Endothelial cell of umbilical vein (primary cell): Measurements from ENCODE around the gene CDK4. TPM values are rescaled to one million over a fixed set of nuclear protein-coding genes. Genes with fewer than 3 reads are reported as not detected.

Experiments used
- BruUV-seq: library from RNA; stranded (reverse); fragments of 400-500 nt; replicated peaks from 2 replicates; lab custom pipeline; 2021; lab: Mats Ljungman, UMichigan
- CTCF ChIA-PET: fragments of 300-600, 350-600 bp; sonication (Branson Sonifier 250); formaldehyde crosslinking; loops from one replicate; lab custom pipeline; 2021; ENCODE audit warnings: antibody characterized with exemption, inconsistent platforms; lab: Charles Lee
- POLR2A ChIA-PET: fragments of 300-600, 350-600 bp; sonication (Branson Sonifier 250); formaldehyde crosslinking; loops from one replicate; lab custom pipeline; 2021; ENCODE audit warnings: antibody characterized with exemption, inconsistent platforms; lab: Charles Lee
- DNase-seq: peaks from one replicate; pipeline ENCODE4 v3.0.0-alpha.2; 2011; ENCODE audit warnings: low read depth, low spot score
- FAIRE-seq: peaks from 2 replicates; lab custom pipeline; 2011; peaks lifted over from hg19 to GRCh38; lab: Jason Lieb, UNC
- H2AFZ ChIP-seq: 2 replicates; pipeline ENCODE4 v1.6.0; 2012; ENCODE audit warnings: low read depth, low read length, control low read depth, inconsistent platforms
- H3K27ac ChIP-seq: 2 replicates; pipeline ENCODE4 v1.5.1; 2011; ENCODE audit warnings: low read depth, mild to moderate bottlenecking, control low read depth, low read length, moderate library complexity; ENCODE audit not compliant: insufficient read depth
- H3K27me3 ChIP-seq, 2 experiments: 2 replicates each; pipeline versions ENCODE4 v1.6.0 to v1.6.1; 2011; ENCODE audit warnings: low read length in 2 of 2, mixed read lengths in 1 of 2; ENCODE audit not compliant: control insufficient read depth in 2 of 2, insufficient read depth in 2 of 2
- H3K36me3 ChIP-seq, 2 experiments: 2 replicates in 1 of 2; 3 replicates in 1 of 2; pipeline ENCODE4 v1.5.1; 2011; ENCODE audit warnings: low read length in 2 of 2, mild to moderate bottlenecking in 1 of 2, moderate library complexity in 1 of 2; ENCODE audit not compliant: control insufficient read depth in 2 of 2, insufficient read depth in 2 of 2; ENCODE audit errors: extremely low read depth in 1 of 2
- H3K4me1 ChIP-seq: 3 replicates; pipeline ENCODE4 v1.5.1; 2011; ENCODE audit warnings: mild to moderate bottlenecking, low read length; ENCODE audit not compliant: control insufficient read depth, insufficient read depth; ENCODE audit errors: extremely low read depth
- H3K4me2 ChIP-seq: 2 replicates; pipeline ENCODE4 v1.6.1; 2011; ENCODE audit warnings: low read length, control low read depth, mixed read lengths; ENCODE audit not compliant: insufficient read depth
- H3K4me3 ChIP-seq, 3 experiments: fragments of 200-600 bp in 1 of 3; sonication (generic), shearing (Covaris generic) in 1 of 3; replicated peaks in 1 of 3; 2 replicates each; pipeline ENCODE4 v1.5.1; 2011 to 2016; ENCODE audit warnings: control low read depth in 3 of 3, low read length in 3 of 3, mild to moderate bottlenecking in 2 of 3, inconsistent platforms in 1 of 3, low read depth in 1 of 3, moderate library complexity in 1 of 3; ENCODE audit not compliant: insufficient read depth in 1 of 3
- H3K79me2 ChIP-seq: 2 replicates; pipeline ENCODE4 v1.6.0; 2012; ENCODE audit warnings: low read length, inconsistent platforms; ENCODE audit not compliant: control insufficient read depth, insufficient read depth
- H3K9ac ChIP-seq: replicated peaks from 2 replicates; pipeline ENCODE3; 2011; ENCODE audit warnings: low read length, control low read depth; ENCODE audit not compliant: insufficient read depth; ENCODE audit errors: extremely low read depth
- H3K9me1 ChIP-seq: replicated peaks from 3 replicates; pipeline ENCODE4 v1.6.0; 2011; ENCODE audit warnings: mild to moderate bottlenecking, low read length; ENCODE audit not compliant: control insufficient read depth, insufficient read depth; ENCODE audit errors: extremely low read depth
- H3K9me3 ChIP-seq: replicated peaks from 2 replicates; pipeline ENCODE4 v1.5.1; 2012; ENCODE audit warnings: low read length, inconsistent platforms; ENCODE audit not compliant: control insufficient read depth, insufficient read depth
- H4K20me1 ChIP-seq: replicated peaks from 2 replicates; pipeline ENCODE3; 2011; ENCODE audit warnings: mild to moderate bottlenecking, low read length; ENCODE audit not compliant: control insufficient read depth, insufficient read depth; ENCODE audit errors: extremely low read depth
- CTCF ChIP-seq, 2 donors: IDR thresholded peaks; 1 replicate in 1 of 2; 2 replicates in 1 of 2; pipeline ENCODE4 v1.5.1; 2011; ENCODE audit warnings: low read length in 2 of 2, mild to moderate bottlenecking in 2 of 2, moderate library complexity in 2 of 2, control low read depth in 1 of 2, inconsistent platforms in 1 of 2, low read depth in 1 of 2; ENCODE audit not compliant: insufficient read depth in 1 of 2; ENCODE audit errors: extremely low read depth in 1 of 2
- EZH2 ChIP-seq: IDR thresholded peaks from 2 replicates; pipeline ENCODE4 v1.6.1; 2012; ENCODE audit warnings: borderline replicate concordance, low read depth, mild to moderate bottlenecking, moderate library complexity, low read length, inconsistent platforms; ENCODE audit not compliant: severe bottlenecking
- FOS ChIP-seq: IDR thresholded peaks from 2 replicates; pipeline ENCODE4 v1.6.1; 2011; ENCODE audit warnings: mild to moderate bottlenecking, low read length, moderate library complexity, borderline replicate concordance; ENCODE audit not compliant: insufficient read depth
- GATA2 ChIP-seq: IDR thresholded peaks from 2 replicates; pipeline ENCODE4 v1.7.0; 2011; ENCODE audit warnings: low read depth, mild to moderate bottlenecking, moderate library complexity, mixed read lengths, low read length; ENCODE audit not compliant: insufficient read length, insufficient read depth
- JUN ChIP-seq: IDR thresholded peaks from 2 replicates; pipeline ENCODE4 v1.6.1; 2011; ENCODE audit warnings: borderline replicate concordance, low read depth; ENCODE audit not compliant: insufficient read length, insufficient read depth
- MAX ChIP-seq: IDR thresholded peaks from 2 replicates; pipeline ENCODE4 v1.6.1; 2011; ENCODE audit not compliant: insufficient read depth, insufficient read length
- MYC ChIP-seq: IDR thresholded peaks from one replicate; pipeline ENCODE4 v1.6.1; 2011; ENCODE audit warnings: mild to moderate bottlenecking, low read depth, low read length
- POLR2A ChIP-seq: IDR thresholded peaks from 2 replicates; pipeline ENCODE4 v1.6.1; 2012; ENCODE audit warnings: low read depth, mild to moderate bottlenecking, control low read depth, low read length
- POLR2AphosphoS5 ChIP-seq: IDR thresholded peaks from 2 replicates; pipeline ENCODE4 v1.6.1; 2012; ENCODE audit warnings: low read depth, mild to moderate bottlenecking, control low read depth, low read length, moderate library complexity; ENCODE audit not compliant: insufficient read depth
- dilution Hi-C: fragments of 300-500 bp; cut with MboI; formaldehyde crosslinking; loops from one replicate; pipeline ENCODE4 v1.15.0; 2019; ENCODE audit warnings: low sequenced_read_pairs; ENCODE audit not compliant: extremely low pct_ligation_motif_present
- intact Hi-C: fragments of 100-400 bp; cut with micrococcal nuclease; formaldehyde crosslinking; loops from one replicate; pipeline ENCODE4 v1.10.0; 2022
- polyA plus RNA-seq, 4 experiments: library from polyadenylated mRNA; depleted of rRNA in 3 of 4; stranded (reverse) in 3 of 4; unstranded in 1 of 4; fragments of >200 nt; gene quantifications; 2 replicates each; pipeline versions ENCODE4 v1.2.1 to v1.2.3, GENCODE V29; 2011 to 2012; ENCODE audit warnings: missing spikeins in 1 of 4
- total RNA-seq: library from RNA; stranded (reverse); gene quantifications from 2 replicates; pipeline ENCODE4 v1.2.3, GENCODE V29; 2021

Gene CDK4
- total and polyA plus RNA-seq, 2 donors (not counting 3 experiments of a cell fraction or from before 2014, with no cell fraction given): 171 to 332 TPM

GRCh38 chr12:57755454-57756372 is 3.6 kb upstream of the CDK4 start:
- Histone ChIP-seq H3K9me1 (no peaks in the 10 kb centered on the region), H3K27ac (no peak overlapping the region), H2AFZ (no peak overlapping the region), H3K27me3 (peaks cover 25 to 33% of the 10 kb centered on the region in 2 experiments), H3K9ac (no peak overlapping the region), H3K36me3 (peaks cover 0 to 2% of the 10 kb centered on the region in 2 experiments), H3K4me1 (peaks cover 16% of the 10 kb centered on the region), H3K4me2 (peak overlapping the region; percentile 7), H3K9me3 (no peaks in the 10 kb centered on the region), H4K20me1 (no peaks in the 10 kb centered on the region), H3K79me2 (peaks cover 12% of the 10 kb centered on the region), H3K4me3 (peak overlapping the region in 1 of 3 experiments; percentile 57)
- no peak for DNase-seq
- POLR2A ChIA-PET: interaction anchor here (0.6 kb wide), 1 partner anchor 30 kb away, joined by 3 read pairs; no protein-coding TSS in a partner anchor
- no TSS peak for BruUV-seq
- dilution Hi-C loops (no loop called here), intact Hi-C loops (loop anchor here (1.0 kb wide), 1 partner anchor 150 kb away; no protein-coding TSS in a partner anchor)
- peak; percentile 82 for TF ChIP-seq EZH2
- no peak for TF ChIP-seq JUN
- no peak for FAIRE-seq
- CTCF ChIA-PET: interaction anchor here (1.2 to 2.6 kb wide), 9 partner anchors 10 to 149 kb away, joined by 3 to 48 read pairs (median 8); partner anchors contain the start of genes CYP27B1, EEF1AKMT3, METTL1 and TSFM

- no peaks in the 10 kb centered on the region for H3K9me3 ChIP-seq
- TF ChIP-seq JUN (no peak), GATA2 (no peak), MYC (no peak), FOS (no peak), EZH2 (no peak), POLR2A (no peak), POLR2AphosphoS5 (no peak), MAX (no peak), CTCF (IDR thresholded peaks at IDR 0.05; ENCODE audit: extremely low read depth in 1 of 2, insufficient read depth in 1 of 2, low read depth in 1 of 2, low read length in 2 of 2) (no peak)
- peaks cover 18% of the 10 kb centered on the region for H3K79me2 ChIP-seq
- H3K4me1 ChIP-seq: peaks cover 17% of the 10 kb centered on the region
- H2AFZ ChIP-seq: no peak overlapping the region
- no peaks in the 10 kb centered on the region for H3K9me1 ChIP-seq
- H3K4me2 ChIP-seq: no peak overlapping the region
- intact Hi-C loops (no loop called here), dilution Hi-C loops (no loop called here)
- DNase-seq (no peak), FAIRE-seq (no peak)
- no TSS peak for BruUV-seq
- H3K27me3 ChIP-seq: peaks cover 25 to 33% of the 10 kb centered on the region in 2 experiments
- H3K36me3 ChIP-seq: peaks cover 0 to 8% of the 10 kb centered on the region in 2 experiments
- no peak overlapping the region for H3K9ac ChIP-seq
- H3K4me3 ChIP-seq: peak overlapping the region in 1 of 3 experiments; percentile 57
- no peaks in the 10 kb centered on the region for H4K20me1 ChIP-seq
- CTCF ChIA-PET: interaction anchor here (2.5 to 2.6 kb wide), 2 partner anchors 11 to 17 kb away, joined by 17 to 48 read pairs; partner anchors contain the start of genes CYP27B1, EEF1AKMT3 and METTL1
- POLR2A ChIA-PET: interaction anchor here (0.6 kb wide), 1 partner anchor 29 kb away, joined by 3 read pairs; no protein-coding TSS in a partner anchor
- H3K27ac ChIP-seq: no peak overlapping the region
Observed at GRCh38 chr12:57755194-57755453, 3.0 kb upstream of the CDK4 start.
